Endothelial cell of umbilical vein (primary cell): ENCODE measurements around the gene RALGPS1. TPM values are rescaled to one million over a fixed set of nuclear protein-coding genes. Genes with fewer than 3 reads are reported as not detected.
A peak's percentile ranks its signal among the peaks of the same experiment; 100 is the strongest.

Experiments used
- BruUV-seq: library from RNA; stranded (reverse); fragments of 400-500 nt; replicated peaks from 2 replicates; lab custom pipeline; 2021; lab: Mats Ljungman, UMichigan
- CTCF ChIA-PET: fragments of 300-600, 350-600 bp; sonication (Branson Sonifier 250); formaldehyde crosslinking; loops from one replicate; lab custom pipeline; 2021; ENCODE audit warnings: antibody characterized with exemption, inconsistent platforms; lab: Charles Lee
- POLR2A ChIA-PET: fragments of 300-600, 350-600 bp; sonication (Branson Sonifier 250); formaldehyde crosslinking; loops from one replicate; lab custom pipeline; 2021; ENCODE audit warnings: antibody characterized with exemption, inconsistent platforms; lab: Charles Lee
- DNase-seq: peaks from one replicate; pipeline ENCODE4 v3.0.0-alpha.2; 2011; ENCODE audit warnings: low read depth, low spot score
- FAIRE-seq: peaks from 2 replicates; lab custom pipeline; 2011; peaks lifted over from hg19 to GRCh38; lab: Jason Lieb, UNC
- H2AFZ ChIP-seq: 2 replicates; pipeline ENCODE4 v1.6.0; 2012; ENCODE audit warnings: low read depth, low read length, control low read depth, inconsistent platforms
- H3K27ac ChIP-seq: 2 replicates; pipeline ENCODE4 v1.5.1; 2011; ENCODE audit warnings: low read depth, mild to moderate bottlenecking, control low read depth, low read length, moderate library complexity; ENCODE audit not compliant: insufficient read depth
- H3K27me3 ChIP-seq, 2 experiments: 2 replicates each; pipeline versions ENCODE4 v1.6.0 to v1.6.1; 2011; ENCODE audit warnings: low read length in 2 of 2, mixed read lengths in 1 of 2; ENCODE audit not compliant: control insufficient read depth in 2 of 2, insufficient read depth in 2 of 2
- H3K36me3 ChIP-seq, 2 experiments: 2 replicates in 1 of 2; 3 replicates in 1 of 2; pipeline ENCODE4 v1.5.1; 2011; ENCODE audit warnings: low read length in 2 of 2, mild to moderate bottlenecking in 1 of 2, moderate library complexity in 1 of 2; ENCODE audit not compliant: control insufficient read depth in 2 of 2, insufficient read depth in 2 of 2; ENCODE audit errors: extremely low read depth in 1 of 2
- H3K4me1 ChIP-seq: 3 replicates; pipeline ENCODE4 v1.5.1; 2011; ENCODE audit warnings: mild to moderate bottlenecking, low read length; ENCODE audit not compliant: control insufficient read depth, insufficient read depth; ENCODE audit errors: extremely low read depth
- H3K4me2 ChIP-seq: 2 replicates; pipeline ENCODE4 v1.6.1; 2011; ENCODE audit warnings: low read length, control low read depth, mixed read lengths; ENCODE audit not compliant: insufficient read depth
- H3K4me3 ChIP-seq, 3 experiments: fragments of 200-600 bp in 1 of 3; sonication (generic), shearing (Covaris generic) in 1 of 3; replicated peaks in 1 of 3; 2 replicates each; pipeline ENCODE4 v1.5.1; 2011 to 2016; ENCODE audit warnings: control low read depth in 3 of 3, low read length in 3 of 3, mild to moderate bottlenecking in 2 of 3, inconsistent platforms in 1 of 3, low read depth in 1 of 3, moderate library complexity in 1 of 3; ENCODE audit not compliant: insufficient read depth in 1 of 3
- H3K79me2 ChIP-seq: 2 replicates; pipeline ENCODE4 v1.6.0; 2012; ENCODE audit warnings: low read length, inconsistent platforms; ENCODE audit not compliant: control insufficient read depth, insufficient read depth
- H3K9ac ChIP-seq: replicated peaks from 2 replicates; pipeline ENCODE3; 2011; ENCODE audit warnings: low read length, control low read depth; ENCODE audit not compliant: insufficient read depth; ENCODE audit errors: extremely low read depth
- H3K9me1 ChIP-seq: replicated peaks from 3 replicates; pipeline ENCODE4 v1.6.0; 2011; ENCODE audit warnings: mild to moderate bottlenecking, low read length; ENCODE audit not compliant: control insufficient read depth, insufficient read depth; ENCODE audit errors: extremely low read depth
- H3K9me3 ChIP-seq: replicated peaks from 2 replicates; pipeline ENCODE4 v1.5.1; 2012; ENCODE audit warnings: low read length, inconsistent platforms; ENCODE audit not compliant: control insufficient read depth, insufficient read depth
- H4K20me1 ChIP-seq: replicated peaks from 2 replicates; pipeline ENCODE3; 2011; ENCODE audit warnings: mild to moderate bottlenecking, low read length; ENCODE audit not compliant: control insufficient read depth, insufficient read depth; ENCODE audit errors: extremely low read depth
- EZH2 ChIP-seq: IDR thresholded peaks from 2 replicates; pipeline ENCODE4 v1.6.1; 2012; ENCODE audit warnings: borderline replicate concordance, low read depth, mild to moderate bottlenecking, moderate library complexity, low read length, inconsistent platforms; ENCODE audit not compliant: severe bottlenecking
- FOS ChIP-seq: IDR thresholded peaks from 2 replicates; pipeline ENCODE4 v1.6.1; 2011; ENCODE audit warnings: mild to moderate bottlenecking, low read length, moderate library complexity, borderline replicate concordance; ENCODE audit not compliant: insufficient read depth
- GATA2 ChIP-seq: IDR thresholded peaks from 2 replicates; pipeline ENCODE4 v1.7.0; 2011; ENCODE audit warnings: low read depth, mild to moderate bottlenecking, moderate library complexity, mixed read lengths, low read length; ENCODE audit not compliant: insufficient read length, insufficient read depth
- JUN ChIP-seq: IDR thresholded peaks from 2 replicates; pipeline ENCODE4 v1.6.1; 2011; ENCODE audit warnings: borderline replicate concordance, low read depth; ENCODE audit not compliant: insufficient read length, insufficient read depth
- MAX ChIP-seq: IDR thresholded peaks from 2 replicates; pipeline ENCODE4 v1.6.1; 2011; ENCODE audit not compliant: insufficient read depth, insufficient read length
- MYC ChIP-seq: IDR thresholded peaks from one replicate; pipeline ENCODE4 v1.6.1; 2011; ENCODE audit warnings: mild to moderate bottlenecking, low read depth, low read length
- POLR2A ChIP-seq: IDR thresholded peaks from 2 replicates; pipeline ENCODE4 v1.6.1; 2012; ENCODE audit warnings: low read depth, mild to moderate bottlenecking, control low read depth, low read length
- POLR2AphosphoS5 ChIP-seq: IDR thresholded peaks from 2 replicates; pipeline ENCODE4 v1.6.1; 2012; ENCODE audit warnings: low read depth, mild to moderate bottlenecking, control low read depth, low read length, moderate library complexity; ENCODE audit not compliant: insufficient read depth
- dilution Hi-C: fragments of 300-500 bp; cut with MboI; formaldehyde crosslinking; loops from one replicate; pipeline ENCODE4 v1.15.0; 2019; ENCODE audit warnings: low sequenced_read_pairs; ENCODE audit not compliant: extremely low pct_ligation_motif_present
- intact Hi-C: fragments of 100-400 bp; cut with micrococcal nuclease; formaldehyde crosslinking; loops from one replicate; pipeline ENCODE4 v1.10.0; 2022
- polyA plus RNA-seq, 4 experiments: library from polyadenylated mRNA; depleted of rRNA in 3 of 4; stranded (reverse) in 3 of 4; unstranded in 1 of 4; fragments of >200 nt; gene quantifications; 2 replicates each; pipeline versions ENCODE4 v1.2.1 to v1.2.3, GENCODE V29; 2011 to 2012; ENCODE audit warnings: missing spikeins in 1 of 4
- total RNA-seq: library from RNA; stranded (reverse); gene quantifications from 2 replicates; pipeline ENCODE4 v1.2.3, GENCODE V29; 2021
- TF ChIP-seq, protein P1 (sequence below), 2 donors: IDR thresholded peaks; 1 replicate in 1 of 2; 2 replicates in 1 of 2; pipeline ENCODE4 v1.5.1; 2011; ENCODE audit warnings: low read length in 2 of 2, mild to moderate bottlenecking in 2 of 2, moderate library complexity in 2 of 2, control low read depth in 1 of 2, inconsistent platforms in 1 of 2, low read depth in 1 of 2; ENCODE audit not compliant: insufficient read depth in 1 of 2; ENCODE audit errors: extremely low read depth in 1 of 2

RALGPS1 gene
- total and polyA plus RNA-seq, 2 donors (not counting 3 experiments of a cell fraction or from before 2014, with no cell fraction given), result 3.8 to 5.5 TPM

DNA sequence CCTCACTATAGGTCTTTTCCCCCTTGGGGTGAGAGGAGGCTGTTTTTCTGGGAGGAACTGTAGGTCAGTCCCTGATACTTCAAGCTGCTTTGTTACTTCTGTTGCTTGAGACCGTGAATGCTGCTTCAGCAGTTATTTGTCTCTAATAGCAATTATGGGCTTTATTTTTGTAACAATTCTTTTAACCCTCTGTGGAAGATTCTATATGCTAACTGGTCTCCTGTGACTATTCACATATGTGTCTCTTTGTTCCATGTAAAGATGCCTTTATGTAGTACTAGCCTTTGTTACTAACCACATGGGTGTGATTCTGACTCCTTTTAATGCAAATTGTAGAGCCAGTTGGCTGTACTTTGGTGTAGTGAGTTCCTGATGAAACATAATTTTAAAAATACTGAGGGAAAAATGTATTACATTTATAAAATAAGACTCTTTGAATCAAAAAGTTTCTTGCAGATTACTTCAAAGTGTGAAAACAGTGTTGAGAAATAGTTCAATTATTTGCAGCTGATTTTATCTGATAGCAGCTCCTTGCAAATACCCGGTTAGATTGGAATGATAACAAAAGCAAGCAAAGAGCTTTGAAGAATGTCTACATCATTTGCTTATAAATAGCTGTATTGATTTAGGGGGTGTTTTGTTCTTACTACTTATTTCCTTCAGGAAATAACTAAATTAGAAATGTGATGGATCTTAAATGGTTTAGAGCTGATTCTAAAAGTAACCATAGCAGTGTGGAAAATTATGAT, 161.2 kb downstream of the RALGPS1 start:
- no peak overlapping the region for H3K4me3 ChIP-seq
- no peak overlapping the region for H3K4me2 ChIP-seq
- H3K36me3 ChIP-seq, result no peaks in the 10 kb centered on the region
- FAIRE-seq (no peak), DNase-seq (peak; percentile 37)
- no peak overlapping the region for H2AFZ ChIP-seq
- TF ChIP-seq GATA2, result peak; percentile 28
- peak; percentile 25 for TF ChIP-seq JUN
- TF ChIP-seq EZH2, result no peak
- no peak for TF ChIP-seq POLR2A
- H3K9ac ChIP-seq, result no peak overlapping the region
- POLR2A ChIA-PET, result no interaction called here
- BruUV-seq, result no TSS peak
- no peaks in the 10 kb centered on the region for H3K9me1 ChIP-seq
- intact Hi-C loops (no loop called here), dilution Hi-C loops (no loop called here)
- H3K79me2 ChIP-seq, result no peaks in the 10 kb centered on the region
- H3K9me3 ChIP-seq, result no peaks in the 10 kb centered on the region
- peaks cover 23% of the 10 kb centered on the region for H3K4me1 ChIP-seq
- no peak overlapping the region for H3K27ac ChIP-seq
- no peaks in the 10 kb centered on the region for H4K20me1 ChIP-seq
- H3K27me3 ChIP-seq, result no peaks in the 10 kb centered on the region
- CTCF ChIA-PET, result interaction anchor here (1.0 to 2.0 kb wide), 6 partner anchors 9 to 135 kb away, joined by 3 to 5 read pairs (median 4); no protein-coding TSS in a partner anchor

DNA sequence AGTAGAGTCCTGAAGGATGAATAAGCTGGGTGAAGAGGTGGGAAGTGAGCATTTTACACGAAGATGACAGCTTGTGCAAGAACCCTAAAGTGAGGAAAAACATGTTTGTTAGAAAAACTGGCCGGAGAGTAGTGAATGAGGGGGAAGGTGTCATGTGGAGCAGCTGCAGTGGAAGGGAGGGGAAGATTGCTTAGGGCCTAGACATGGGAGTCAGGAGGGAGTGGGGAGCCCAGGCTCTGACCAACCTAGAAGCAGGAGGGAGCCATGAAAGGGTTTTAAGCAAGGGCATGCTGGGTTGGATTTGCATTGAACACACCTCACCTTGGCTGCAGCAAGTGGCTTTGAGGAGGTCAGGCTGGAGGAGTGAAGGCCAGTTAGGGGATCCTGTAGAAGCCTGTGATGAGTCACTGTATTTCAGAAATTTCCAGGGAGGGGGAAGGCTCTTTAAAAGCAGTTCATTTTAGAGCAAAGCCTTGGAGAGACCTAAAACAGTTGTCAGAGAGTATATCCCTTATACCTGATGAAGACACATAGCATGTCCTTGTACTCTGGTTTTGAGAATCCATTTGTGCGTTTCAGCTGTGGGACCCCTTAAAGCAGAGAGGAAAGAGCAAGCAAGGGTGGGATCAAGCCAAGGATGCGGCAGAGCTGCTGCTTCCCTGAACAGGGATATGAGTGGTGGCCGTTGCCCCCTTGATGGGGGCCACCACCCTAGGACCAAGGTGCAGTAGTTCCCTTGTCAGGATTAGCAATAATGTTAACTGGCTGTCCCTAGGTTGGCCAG, 162.5 kb downstream of the RALGPS1 start:
- DNase-seq, result no peak
- H3K36me3 ChIP-seq, result no peaks in the 10 kb centered on the region
- dilution Hi-C loops (no loop called here), intact Hi-C loops (no loop called here)
- ChIA-PET POLR2A (no interaction called here), CTCF (interaction anchor here (1.2 to 1.9 kb wide), 4 partner anchors 11 to 120 kb away, joined by 3 to 5 read pairs (median 3); no protein-coding TSS in a partner anchor)
- no peaks in the 10 kb centered on the region for H3K79me2 ChIP-seq
- no TSS peak for BruUV-seq
- TF ChIP-seq MYC, result no peak
- TF ChIP-seq GATA2, result no peak
- no peak for TF ChIP-seq FOS
- no peak for TF ChIP-seq JUN
- TF ChIP-seq MAX, result no peak
- TF ChIP-seq, protein P1, sequence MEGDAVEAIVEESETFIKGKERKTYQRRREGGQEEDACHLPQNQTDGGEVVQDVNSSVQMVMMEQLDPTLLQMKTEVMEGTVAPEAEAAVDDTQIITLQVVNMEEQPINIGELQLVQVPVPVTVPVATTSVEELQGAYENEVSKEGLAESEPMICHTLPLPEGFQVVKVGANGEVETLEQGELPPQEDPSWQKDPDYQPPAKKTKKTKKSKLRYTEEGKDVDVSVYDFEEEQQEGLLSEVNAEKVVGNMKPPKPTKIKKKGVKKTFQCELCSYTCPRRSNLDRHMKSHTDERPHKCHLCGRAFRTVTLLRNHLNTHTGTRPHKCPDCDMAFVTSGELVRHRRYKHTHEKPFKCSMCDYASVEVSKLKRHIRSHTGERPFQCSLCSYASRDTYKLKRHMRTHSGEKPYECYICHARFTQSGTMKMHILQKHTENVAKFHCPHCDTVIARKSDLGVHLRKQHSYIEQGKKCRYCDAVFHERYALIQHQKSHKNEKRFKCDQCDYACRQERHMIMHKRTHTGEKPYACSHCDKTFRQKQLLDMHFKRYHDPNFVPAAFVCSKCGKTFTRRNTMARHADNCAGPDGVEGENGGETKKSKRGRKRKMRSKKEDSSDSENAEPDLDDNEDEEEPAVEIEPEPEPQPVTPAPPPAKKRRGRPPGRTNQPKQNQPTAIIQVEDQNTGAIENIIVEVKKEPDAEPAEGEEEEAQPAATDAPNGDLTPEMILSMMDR (IDR thresholded peaks at IDR 0.05; ENCODE audit: extremely low read depth in 1 of 2, insufficient read depth in 1 of 2, low read depth in 1 of 2, low read length in 2 of 2), result no peak
- no peak for TF ChIP-seq POLR2A
- TF ChIP-seq POLR2AphosphoS5, result no peak
- no peak for TF ChIP-seq EZH2
- H2AFZ ChIP-seq, result no peak overlapping the region
- no peak overlapping the region for H3K4me3 ChIP-seq
- H3K9me1 ChIP-seq, result no peaks in the 10 kb centered on the region
- no peak overlapping the region for H3K27ac ChIP-seq
- no peak for FAIRE-seq
- H3K27me3 ChIP-seq, result no peaks in the 10 kb centered on the region
- H3K4me1 ChIP-seq, result peaks cover 23% of the 10 kb centered on the region
- no peak overlapping the region for H3K4me2 ChIP-seq
- no peaks in the 10 kb centered on the region for H3K9me3 ChIP-seq
- no peaks in the 10 kb centered on the region for H4K20me1 ChIP-seq
- no peak overlapping the region for H3K9ac ChIP-seq
